GM19438 (cell line): Measurements from ENCODE around the gene BACH2.
"Not testable (repeated sequence)": the region's sequence is repeated elsewhere in the genome, so short reads cannot be mapped to it uniquely, and the experiment has no call there.

ENCODE experiments used
- ATAC-seq: cut with Tn5 transposase; IDR thresholded peaks from one replicate; pipeline ENCODE4 v1.9.1; 2021; ENCODE audit warnings: low read depth; ENCODE audit not compliant: unreplicated experiment

The BACH2 gene

DNA sequence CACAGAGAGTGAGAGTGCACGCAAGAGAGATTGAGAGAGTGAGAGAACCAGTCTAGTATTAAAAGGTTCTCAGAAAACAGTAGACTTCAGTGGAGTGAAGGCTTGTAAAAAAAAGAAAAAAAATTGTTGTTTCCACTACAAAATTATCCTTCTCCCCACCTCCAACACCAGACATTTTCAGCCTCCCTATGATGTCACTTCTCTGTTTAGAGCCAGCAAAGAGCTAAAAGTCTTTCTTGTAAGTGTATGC, 77.8 kb downstream of the BACH2 start:
- peak; percentile 44 for ATAC-seq

DNA sequence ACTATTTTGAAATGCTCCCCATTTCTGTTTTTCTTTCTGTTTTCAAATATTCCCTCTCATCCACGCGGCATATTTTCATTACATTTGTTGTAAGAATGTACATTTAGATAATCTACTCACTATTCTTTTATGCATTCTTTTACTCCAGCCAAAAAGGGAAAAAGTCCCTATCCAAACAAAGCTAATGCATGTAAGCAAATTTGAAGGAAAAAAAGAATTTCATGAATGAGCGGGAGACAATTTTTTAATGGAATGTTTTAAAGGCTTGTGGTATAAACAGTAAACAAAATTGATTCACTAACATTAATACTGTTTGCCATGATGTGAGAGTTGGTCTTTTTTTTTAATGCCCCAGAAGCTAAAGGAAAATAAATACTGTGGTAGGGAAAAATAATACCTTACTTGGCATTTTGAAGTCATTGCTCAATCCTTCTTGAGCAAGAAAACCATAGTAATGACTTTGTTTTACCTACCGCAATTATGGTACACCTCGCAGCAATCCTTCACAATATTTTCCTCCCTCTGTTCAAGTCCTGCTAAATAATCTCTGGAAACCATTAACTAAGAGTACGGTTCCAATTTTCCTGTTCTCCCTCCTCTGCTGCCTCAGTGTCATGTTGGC, 79.0 kb downstream of the BACH2 start:
- ATAC-seq = no peak

DNA sequence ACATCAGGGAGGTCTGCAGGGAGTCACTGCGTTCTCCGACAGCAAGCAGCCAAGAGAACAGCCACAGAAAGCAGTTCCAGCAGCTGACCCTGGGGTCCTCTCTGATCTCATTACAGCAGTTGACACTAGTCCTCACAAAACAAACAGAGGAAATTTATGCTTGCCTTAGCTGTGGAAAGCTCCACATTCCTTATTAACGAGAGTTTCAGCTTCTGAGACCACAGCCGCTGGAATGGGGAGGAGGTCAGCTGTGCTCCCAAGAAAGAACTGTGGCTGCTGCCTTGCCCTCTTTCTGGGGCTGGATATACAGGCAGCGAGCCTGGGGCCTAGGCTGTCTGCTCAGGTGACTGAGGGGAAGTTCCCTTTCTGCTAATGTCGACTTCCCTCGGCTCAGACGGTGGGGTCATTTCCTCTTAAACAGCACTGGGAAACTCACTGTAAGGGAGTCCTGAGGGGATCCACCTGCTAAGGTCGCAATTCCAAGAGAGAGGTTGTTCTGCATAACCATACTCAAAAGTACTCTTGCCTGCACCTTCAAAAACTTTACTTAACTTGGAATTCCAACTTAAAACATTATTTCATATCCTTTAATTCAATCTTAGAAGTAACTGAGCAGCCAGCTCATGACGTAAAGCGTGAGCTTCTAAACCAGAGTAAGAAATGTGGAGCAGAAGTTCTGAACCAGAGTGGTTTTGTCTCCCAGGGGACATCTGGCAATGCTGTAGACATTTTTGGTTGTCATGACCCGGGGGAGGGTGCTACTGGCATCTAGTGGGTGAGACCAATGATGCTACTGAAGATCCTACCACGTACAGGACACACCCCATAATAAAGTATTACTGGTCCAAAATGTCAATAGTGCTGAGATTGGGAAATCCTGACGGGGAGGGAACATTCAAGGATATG, 80.3 kb downstream of the BACH2 start:
- ATAC-seq = peak; percentile 48

DNA sequence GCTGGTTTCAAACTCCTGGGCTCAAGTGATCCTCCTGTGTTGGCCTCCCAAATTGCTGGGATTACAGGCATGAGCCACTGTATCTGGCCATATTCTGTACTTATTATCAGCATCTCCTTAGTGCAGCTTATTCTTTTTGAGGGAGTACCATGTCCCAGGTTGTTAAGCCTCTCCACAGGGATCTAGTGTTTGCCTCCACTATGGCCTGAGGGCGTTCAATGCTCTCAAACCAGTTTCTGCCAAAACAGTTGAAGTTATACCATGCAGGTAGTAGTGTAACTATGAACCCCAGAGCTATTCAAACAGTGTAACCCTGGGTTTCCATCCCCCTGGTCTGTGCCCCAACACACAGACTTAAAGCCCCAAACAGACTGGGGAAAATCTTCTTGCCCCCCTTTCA, 81.7 kb downstream of the BACH2 start:
- ATAC-seq = no peak

DNA sequence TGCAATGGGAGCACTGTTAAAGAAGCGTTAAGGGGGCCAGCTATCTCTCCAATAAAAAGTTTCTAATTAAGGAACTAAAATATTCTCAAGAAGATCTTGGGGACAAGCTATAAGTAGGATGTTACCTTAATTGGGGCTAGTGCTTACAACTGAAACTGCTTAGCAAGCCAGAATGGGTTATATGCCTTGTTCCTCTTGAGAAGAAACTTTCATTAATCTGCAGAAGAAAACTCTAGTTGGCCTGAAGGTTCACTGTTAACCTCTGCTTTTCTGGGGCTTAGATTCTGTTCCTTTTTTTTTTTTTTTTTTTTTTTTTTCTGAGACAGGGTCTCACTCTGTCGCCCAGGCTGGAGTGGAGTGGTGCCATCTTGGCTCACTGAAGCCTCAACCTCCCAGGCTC, 82.2 kb downstream of the BACH2 start:
- ATAC-seq = no peak

DNA sequence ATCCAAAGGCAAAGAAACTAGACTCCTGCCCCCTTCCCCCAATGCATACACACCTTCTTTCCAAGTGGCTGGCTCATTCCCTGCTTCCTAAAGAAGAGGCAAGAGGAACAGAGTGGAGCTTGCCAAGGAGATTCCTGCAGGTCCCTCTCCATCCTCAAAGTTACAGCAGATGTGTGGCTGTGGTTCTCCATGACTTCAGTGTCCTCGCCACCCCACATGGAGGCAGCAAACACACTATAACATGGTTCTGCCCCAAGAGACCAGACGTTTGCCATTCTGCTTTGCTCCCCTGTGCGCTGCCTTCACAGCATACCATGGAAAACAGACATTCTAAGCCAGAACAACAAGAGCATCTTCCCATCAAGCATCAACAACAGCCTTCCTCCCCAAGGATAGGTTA, 84.4 kb downstream of the BACH2 start:
- ATAC-seq = no peak

DNA sequence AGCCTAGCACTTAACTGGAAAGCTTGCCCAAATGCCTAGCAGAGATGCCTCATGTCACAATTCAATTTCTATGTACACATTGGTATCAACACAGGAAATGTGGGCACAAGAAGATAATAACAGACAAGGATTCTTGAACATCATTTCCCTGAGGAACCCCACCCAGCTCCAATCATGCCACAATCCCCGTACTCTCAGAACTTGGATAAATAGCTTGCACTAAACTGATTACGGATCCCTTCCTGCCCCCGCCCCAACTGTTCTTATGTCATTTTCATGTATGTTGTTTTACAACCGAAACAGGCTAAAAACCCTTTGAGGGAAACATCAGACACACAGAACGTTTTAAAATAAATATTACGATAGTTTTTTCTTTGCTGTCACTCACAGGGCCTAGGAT, 87.1 kb downstream of the BACH2 start:
- ATAC-seq = no peak

DNA sequence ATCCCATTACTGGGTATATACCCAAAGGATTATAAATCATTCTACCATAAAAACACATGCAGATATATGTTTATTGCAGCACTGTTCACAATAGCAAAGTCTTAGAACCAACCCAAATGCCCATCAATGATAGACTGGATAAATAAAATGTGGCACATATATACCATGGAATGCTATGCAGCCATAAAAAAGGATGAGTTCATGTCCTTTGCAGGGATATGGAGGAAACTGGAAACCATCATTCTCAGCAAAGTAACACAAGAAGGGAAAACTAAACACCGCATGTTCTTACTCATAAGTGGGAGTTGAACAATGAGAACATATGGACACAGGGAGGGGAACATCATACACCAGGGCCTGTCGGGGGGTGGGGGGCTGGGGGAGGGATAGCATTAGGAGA, 88.0 kb downstream of the BACH2 start:
- ATAC-seq = not testable (repeated sequence)

DNA sequence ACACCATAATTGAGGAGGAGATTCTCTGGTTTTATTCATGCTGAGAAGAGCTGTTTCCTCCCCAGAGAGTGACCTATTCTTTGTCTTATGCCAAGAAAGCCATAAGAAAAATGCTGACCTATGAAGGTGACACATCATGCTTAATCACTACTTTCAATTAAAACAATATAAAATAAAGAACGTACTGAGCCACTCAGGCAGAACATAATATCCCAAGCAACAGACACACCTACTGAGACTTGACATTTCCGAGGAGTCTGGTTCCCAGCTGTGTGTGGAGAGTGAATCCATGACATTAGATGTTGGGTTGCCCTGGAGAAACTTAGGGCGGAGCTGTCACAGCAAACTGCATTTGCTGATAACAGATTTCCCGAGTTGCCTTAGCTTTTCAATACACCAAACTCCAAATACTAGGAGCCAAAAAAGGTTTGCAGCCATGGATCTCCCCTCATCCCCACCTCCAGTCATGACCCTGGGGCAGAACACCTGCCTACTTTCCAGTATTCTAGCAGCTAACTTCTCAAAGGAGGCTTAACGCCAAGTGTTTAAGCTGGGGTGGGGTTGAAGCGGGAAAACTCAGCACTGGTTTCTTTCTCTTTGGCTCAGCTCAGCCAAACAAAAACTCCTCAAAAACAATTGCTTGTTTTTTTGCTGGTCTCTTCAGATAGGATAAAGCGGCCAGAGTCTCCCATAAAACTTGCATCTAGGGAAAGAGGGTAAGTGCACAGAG, 92.2 kb downstream of the BACH2 start:
- ATAC-seq = no peak

DNA sequence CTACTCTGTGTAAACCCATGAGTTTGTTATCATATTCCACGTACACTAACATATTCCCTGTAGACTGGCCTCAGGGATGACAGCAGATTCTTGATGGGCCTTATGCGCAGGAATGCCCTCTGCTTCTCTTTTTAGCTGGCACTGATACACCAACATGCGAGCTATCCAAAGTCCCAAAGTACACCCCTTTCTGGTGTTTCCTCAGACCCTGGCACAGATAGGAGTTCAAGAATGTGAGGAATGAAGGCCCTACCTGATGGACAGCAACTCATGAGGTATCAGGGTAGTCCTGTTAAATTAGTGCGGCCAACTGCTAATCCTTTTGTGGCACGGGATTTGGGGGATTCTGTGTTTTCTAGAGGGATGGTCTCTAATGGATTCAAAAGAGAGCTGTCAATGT, 93.0 kb downstream of the BACH2 start:
- ATAC-seq = no peak

DNA sequence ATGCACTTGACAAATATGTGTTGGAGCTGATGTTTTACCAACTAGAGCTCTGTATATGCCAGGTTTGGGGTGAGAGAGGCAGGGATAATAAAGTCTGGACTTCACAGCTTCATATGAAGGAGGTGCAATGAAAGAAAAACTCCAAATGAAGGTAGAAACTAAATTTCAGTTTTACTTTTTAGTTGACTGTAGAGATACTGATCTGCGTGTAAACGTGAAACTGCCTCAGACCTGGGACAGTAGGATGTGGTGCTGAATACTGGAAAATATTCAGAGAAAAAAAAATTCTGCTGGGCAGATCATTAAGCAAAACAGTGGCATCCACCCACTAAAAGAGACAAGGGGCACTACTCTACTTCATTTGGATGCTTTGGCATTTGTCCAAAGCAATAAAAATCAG, 94.5 kb downstream of the BACH2 start:
- no peak for ATAC-seq

DNA sequence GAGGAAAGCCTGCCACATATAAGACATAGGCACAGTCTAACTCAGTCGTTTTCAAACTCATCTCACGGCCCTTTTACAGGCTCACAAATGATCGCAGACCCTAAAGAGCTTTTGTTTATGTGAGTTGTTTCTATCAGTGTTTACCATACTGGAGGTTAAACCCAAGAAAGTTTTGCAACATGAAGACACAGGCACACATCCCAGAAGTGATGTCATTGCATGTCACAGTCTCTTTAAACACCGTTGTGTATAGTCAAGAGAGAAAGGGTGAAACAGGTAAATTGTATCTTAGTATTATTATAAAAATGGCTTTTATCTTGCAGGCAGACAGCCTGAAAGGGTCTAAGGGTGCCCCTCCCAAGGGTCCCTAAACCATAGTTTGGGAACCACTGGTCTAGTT, 96.7 kb downstream of the BACH2 start:
- no peak for ATAC-seq

DNA sequence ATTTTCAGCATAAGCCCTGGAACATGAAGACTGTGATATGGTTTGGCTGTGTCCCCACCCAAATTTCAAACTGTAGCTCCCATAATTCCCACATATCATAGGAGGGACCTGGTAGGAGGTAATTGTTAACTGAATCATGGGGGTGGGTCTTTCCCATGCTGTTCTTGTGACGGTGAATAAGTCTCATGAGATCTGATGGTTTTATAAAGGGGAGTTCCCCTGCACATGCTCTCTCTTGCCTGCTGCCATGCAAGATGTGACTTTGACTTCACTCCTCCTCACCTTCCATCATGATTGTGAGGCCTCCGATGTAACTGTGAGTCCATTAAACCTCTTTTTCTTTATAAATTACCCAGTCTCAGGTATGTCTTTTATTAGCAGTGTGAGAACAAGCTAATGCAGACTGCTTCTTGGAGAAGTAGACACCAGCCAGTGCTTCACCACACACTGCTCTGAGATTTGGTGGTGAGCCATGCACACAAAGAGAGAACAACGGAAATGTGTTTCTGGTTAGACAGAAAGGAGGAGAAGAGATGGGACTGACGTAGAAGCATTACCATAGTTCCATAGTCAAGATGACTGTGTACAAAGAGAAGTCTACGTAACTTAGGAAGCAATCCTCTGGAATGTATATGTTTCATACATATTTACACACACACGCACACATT, 97.8 kb downstream of the BACH2 start:
- no peak for ATAC-seq

DNA sequence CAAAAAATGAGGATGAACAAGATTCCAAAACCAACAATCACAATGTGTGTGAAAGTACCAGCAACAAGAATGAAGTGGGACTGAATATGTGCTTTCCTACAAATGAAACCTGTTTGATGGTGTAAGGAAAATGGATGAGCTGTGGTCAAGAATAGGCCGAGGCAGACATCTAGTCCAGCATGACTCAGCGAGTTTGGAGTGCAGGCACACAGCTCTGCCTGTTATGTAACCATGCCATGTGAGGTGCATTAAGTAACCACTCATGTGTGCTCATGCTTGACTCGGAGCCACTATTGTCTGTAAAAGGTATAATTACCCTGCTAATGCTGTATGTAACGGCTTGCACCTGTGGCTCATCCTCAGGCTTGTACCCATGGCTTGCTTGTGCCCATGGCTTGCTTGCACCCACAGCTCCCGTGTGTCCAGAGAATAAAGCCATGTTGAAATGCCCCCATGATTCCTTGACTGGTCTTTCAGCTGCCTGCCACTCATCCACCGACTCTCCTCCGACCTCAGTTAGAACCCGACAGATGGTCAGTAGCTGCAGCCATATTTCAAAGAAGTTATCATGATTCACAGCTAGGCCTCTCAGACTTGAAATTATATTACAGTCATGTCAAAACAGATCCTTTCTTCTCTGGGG, 98.7 kb downstream of the BACH2 start:
- ATAC-seq = no peak

DNA sequence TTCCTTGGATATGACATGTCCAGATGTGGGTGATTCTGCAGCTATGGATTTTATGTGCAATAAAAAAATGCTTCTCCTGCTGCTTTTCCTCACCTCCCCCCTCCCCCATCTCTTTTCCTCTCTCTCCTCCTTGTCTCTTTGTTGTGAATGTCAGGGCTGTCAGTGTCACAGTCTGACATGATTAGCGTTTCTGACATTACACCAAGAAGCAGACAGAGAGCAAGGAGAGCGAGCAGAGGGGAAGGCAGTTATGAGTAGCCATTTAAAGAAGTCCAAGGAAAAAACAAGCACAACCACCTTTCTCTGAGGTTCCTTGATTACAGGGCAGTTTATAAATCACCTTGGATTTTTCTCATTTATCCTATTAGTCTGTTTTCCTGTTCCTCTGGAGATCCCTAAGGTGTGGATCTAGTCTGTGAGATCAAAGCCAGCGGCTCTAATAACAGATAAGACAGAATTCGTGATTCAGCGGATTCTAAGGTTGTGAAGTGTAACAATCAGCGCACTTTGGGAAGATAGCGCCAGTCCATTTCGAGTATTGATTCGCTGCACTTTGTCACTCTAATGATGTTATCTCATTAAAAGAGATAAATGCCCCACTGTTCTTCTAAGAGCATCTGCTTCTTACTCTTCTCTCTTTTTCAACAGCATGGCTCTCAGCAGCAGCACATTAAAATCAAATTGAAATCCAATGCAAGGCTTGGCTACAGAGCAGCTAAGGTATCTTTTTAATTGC, 101.4 kb downstream of the BACH2 start:
- ATAC-seq = no peak

DNA sequence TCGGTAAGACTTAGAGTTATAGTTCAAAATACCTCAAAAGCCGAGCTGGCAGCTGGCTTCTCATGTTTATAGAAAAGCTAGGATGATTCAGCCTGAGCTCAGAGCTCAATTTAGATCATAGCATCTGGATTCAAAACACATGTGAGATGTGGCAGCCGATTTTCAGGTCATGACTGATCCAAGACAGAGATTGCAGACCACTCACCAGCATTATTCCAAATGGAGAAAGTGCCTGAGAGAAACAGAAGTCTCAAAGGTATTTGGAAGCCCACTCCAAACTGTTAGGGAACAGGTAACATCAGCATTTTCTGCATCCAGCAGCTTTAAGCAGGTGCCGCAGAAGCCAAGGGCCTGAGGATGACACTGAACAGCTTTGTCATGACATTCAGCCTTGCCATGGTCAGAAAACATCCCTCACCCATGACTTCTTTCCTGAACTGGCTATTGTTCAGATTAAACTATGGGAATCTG, 102.2 kb downstream of the BACH2 start:
- no peak for ATAC-seq

DNA sequence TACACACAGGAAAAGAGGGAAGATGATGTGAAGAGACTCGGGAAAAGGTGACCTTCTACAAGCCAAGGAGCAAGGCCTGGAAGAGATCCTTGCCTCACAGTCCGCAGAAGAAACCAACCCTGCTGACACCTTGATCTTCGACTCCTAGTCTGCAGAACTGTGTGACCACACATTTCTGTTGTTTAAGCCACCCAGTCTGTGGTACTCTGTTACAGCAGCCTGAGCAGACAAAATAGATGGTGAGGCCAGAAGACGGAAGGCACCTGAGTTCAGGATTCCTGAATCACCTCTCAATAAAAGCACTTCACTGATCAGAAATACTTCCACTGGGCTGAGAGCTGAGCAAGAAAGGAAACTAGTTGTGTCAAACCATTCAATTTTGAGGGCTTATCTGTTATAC, 103.3 kb downstream of the BACH2 start:
- no peak for ATAC-seq

DNA sequence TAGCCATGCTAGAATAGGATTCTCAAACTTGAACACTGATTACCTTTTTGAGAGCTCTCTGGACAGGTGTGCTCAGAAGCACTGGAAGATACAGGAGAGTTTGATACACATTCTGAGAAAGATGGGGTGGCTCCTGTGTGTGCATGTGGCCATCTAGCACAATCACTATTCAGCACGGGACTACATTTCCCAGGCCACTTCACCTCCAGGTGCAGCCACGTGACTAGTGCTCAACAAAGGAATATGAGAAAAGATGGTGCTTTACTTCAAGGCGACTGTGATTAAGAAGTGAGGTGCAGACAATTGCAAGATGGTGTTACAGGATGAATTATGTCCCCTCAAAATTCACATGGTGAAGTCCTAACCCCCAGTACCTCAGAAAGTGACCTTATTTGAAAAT, 103.8 kb downstream of the BACH2 start:
- no peak for ATAC-seq

DNA sequence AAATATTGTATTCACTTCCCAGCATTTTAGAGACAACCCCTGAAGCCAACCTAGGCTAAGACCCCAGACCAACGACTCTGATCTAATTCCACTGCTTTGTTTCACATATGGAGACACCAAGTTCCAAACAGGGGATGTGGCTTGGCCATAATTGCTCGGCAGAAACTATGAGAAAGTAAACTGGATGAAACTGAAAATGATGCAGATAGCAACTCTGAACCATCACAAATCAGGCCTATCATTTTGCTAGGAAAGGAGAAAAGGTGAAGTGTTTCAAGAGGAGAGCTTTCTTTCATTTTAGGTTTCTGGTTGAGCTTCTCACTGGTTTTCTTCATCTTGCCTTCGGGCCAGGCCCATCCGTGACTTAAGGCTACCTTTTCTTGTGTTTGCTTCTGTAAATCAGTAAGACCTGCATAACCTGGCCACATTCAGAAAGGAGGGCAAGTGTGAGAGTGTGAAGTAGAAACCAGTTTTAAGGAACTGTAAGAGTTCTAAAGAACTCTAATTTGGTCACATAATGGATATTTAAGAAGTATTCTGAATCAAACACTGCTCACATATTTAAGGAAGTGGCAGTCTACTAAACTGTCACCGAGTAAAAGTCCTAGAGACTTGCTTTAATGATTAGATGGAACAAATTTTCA, 105.8 kb downstream of the BACH2 start:
- no peak for ATAC-seq

DNA sequence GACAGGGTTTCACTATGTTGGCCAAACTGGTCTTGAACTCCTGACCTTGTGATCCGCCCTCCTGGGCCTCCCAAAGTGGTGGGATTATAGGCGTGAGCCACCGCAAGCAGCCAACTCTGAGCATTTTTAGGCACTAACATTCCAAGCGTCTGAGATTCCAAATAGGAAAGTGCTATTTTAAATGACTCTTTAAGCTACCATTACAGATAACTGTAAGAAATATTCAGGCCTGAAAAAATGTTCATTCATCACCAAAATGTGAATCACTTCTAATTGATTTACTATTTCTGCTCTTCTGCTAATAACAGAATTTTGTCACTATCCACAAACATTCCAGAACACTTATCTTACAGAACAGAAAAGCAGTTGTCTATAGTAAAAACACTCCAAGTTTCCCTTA, 106.5 kb downstream of the BACH2 start:
- no peak for ATAC-seq
